Adipocyte (in vitro differentiated cells): Measurements from ENCODE around the gene ARHGDIA.

Experiments used
- DNase-seq: peaks from one replicate; pipeline ENCODE4 v3.0.0-alpha.2; 2015; ENCODE audit warnings: low read depth
- H3K27me3 ChIP-seq: replicated peaks from 2 replicates; pipeline ENCODE4 v1.7.0; 2013; ENCODE audit warnings: mild to moderate bottlenecking, low read length, moderate library complexity; ENCODE audit not compliant: control insufficient read depth, insufficient read depth
- H3K36me3 ChIP-seq: 2 replicates; pipeline ENCODE4 v1.7.0; 2013; ENCODE audit warnings: low read length, mild to moderate bottlenecking, moderate library complexity; ENCODE audit not compliant: control insufficient read depth, insufficient read depth, severe bottlenecking
- H3K4me1 ChIP-seq: 2 replicates; pipeline ENCODE4 v1.7.0; 2013; ENCODE audit warnings: mild to moderate bottlenecking, low read length, moderate library complexity; ENCODE audit not compliant: control insufficient read depth, insufficient read depth
- H3K4me3 ChIP-seq: 2 replicates; pipeline ENCODE4 v1.7.0; 2013; ENCODE audit warnings: mild to moderate bottlenecking, low read length, moderate library complexity
- H3K9ac ChIP-seq: 2 replicates; pipeline ENCODE4 v1.7.0; 2013; ENCODE audit warnings: mild to moderate bottlenecking, low read length, moderate library complexity
- H3K9me3 ChIP-seq: 2 replicates; pipeline ENCODE4 v1.7.0; 2013; ENCODE audit warnings: mild to moderate bottlenecking, low read length, moderate library complexity; ENCODE audit not compliant: control insufficient read depth

Gene ARHGDIA

GRCh38 chr17:81865733-81866439, 5.3 kb downstream of the ARHGDIA start:
- Histone ChIP-seq H3K36me3 (peaks cover 32% of the 10 kb centered on the region), H3K9ac (peak overlapping the region; percentile 49), H3K4me1 (peaks cover 36% of the 10 kb centered on the region)

DNA sequence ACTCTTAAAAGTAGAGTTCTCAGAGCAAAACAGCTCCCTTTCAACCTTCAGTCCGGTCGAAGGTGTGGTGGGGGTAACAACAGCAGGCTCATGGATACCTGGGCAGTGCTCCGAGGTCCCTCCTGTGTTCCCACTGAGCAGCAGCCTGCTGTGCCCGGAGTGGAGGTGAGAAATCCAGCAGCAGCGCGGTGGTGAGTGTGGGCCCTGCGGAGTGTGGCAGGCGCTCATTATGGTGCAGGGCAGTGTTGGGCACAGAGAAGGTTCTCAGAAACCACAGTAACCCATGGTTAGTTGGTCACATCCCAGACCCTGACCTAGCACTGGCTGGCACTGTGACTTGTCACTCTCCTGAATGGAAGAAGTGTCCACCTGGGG, 5.8 kb downstream of the ARHGDIA start:
- Histone ChIP-seq H3K4me3 (no peak overlapping the region), H3K9ac (no peak overlapping the region), H3K27me3 (no peaks in the 10 kb centered on the region), H3K4me1 (peaks cover 36% of the 10 kb centered on the region), H3K9me3 (no peaks in the 10 kb centered on the region), H3K36me3 (peaks cover 32% of the 10 kb centered on the region)
- DNase-seq = no peak

More at GRCh38 chr17:81865733-81866439, 5.3 kb downstream of the ARHGDIA start:
- no peak for DNase-seq
- Histone ChIP-seq H3K9me3 (no peaks in the 10 kb centered on the region), H3K27me3 (no peaks in the 10 kb centered on the region), H3K4me3 (no peak overlapping the region)

DNA sequence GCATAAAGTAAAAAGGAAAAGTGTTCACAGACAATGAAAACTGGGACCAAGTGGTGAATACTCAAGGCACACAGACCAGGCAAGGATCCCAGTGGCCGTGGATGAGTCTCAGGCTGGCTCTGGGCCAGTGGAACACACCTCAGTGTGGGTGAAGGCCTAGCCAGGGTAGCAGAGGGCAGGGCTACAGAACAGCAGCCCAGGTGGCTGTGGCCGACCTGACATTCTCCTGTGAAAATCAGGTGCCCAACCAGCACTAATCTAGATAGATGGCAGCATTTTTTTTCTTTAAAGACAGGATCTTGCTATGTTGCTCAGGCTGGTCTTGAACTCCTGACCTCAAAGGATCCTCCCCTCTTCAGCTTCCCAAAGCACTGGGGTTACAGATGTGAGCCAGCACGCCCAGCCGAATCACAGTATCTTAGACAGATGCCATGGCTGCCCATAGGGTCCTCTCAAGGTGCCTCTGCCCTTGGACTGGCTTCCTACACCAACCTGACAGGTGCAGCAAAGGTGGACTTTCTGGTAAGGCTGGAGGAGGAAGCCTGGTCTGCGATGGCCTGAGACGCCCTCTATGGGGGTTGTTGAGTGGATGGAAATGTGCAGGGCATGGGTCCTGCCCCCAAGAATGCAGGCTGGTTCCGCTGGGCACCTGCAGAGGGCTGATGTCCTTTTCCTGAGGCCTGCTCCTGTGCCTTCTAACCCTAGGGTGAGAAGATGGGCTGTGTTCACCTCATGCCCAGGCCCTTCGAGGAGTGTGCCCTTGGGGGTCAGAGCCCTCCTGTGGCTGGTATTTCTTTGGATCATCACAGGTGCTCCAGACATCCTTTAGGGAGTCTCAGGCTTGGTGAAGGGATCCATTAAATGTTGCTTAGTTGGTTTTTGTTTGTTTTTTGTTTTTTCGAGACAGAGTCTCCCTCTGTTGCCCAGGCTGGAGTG, 7.0 kb downstream of the ARHGDIA start:
- no peaks in the 10 kb centered on the region for H3K27me3 ChIP-seq
- no peak overlapping the region for H3K4me3 ChIP-seq
- no peak for DNase-seq
- peak overlapping the region; percentile 43 for H3K9ac ChIP-seq
- no peaks in the 10 kb centered on the region for H3K9me3 ChIP-seq
- H3K36me3 ChIP-seq = peaks cover 24% of the 10 kb centered on the region
- H3K4me1 ChIP-seq = peaks cover 31% of the 10 kb centered on the region

DNA sequence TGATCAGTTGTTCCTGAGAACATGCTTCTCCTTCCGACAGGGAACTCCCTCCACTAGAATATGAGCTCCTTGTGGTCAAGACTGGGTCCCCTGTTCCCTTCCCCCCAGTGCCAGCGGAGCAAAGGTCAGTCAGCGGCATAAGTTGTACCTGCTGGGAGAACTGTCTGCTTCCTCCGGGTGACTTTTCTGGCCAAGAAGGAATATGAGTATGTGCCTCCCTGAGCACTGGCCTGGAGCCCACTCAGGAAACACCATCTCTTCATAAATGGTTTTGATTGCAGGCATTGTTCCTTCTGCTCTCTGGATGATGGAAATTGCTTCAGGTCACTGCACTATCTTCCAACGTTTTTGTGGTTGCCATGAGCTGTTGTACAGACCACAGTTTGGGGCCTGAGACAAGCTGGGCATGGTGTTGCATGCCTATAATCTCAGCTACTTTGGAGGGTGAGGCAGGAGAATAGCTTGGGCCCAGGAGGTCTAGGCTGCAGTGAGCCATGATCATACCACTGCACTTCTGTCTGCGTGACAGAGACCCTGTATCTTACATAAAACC, 7.9 kb downstream of the ARHGDIA start:
- H3K9ac ChIP-seq = peak overlapping the region; percentile 43
- H3K9me3 ChIP-seq = no peaks in the 10 kb centered on the region
- H3K4me3 ChIP-seq = no peak overlapping the region
- DNase-seq = no peak
- H3K27me3 ChIP-seq = no peaks in the 10 kb centered on the region
- peaks cover 23% of the 10 kb centered on the region for H3K36me3 ChIP-seq
- H3K4me1 ChIP-seq = peaks cover 37% of the 10 kb centered on the region

DNA sequence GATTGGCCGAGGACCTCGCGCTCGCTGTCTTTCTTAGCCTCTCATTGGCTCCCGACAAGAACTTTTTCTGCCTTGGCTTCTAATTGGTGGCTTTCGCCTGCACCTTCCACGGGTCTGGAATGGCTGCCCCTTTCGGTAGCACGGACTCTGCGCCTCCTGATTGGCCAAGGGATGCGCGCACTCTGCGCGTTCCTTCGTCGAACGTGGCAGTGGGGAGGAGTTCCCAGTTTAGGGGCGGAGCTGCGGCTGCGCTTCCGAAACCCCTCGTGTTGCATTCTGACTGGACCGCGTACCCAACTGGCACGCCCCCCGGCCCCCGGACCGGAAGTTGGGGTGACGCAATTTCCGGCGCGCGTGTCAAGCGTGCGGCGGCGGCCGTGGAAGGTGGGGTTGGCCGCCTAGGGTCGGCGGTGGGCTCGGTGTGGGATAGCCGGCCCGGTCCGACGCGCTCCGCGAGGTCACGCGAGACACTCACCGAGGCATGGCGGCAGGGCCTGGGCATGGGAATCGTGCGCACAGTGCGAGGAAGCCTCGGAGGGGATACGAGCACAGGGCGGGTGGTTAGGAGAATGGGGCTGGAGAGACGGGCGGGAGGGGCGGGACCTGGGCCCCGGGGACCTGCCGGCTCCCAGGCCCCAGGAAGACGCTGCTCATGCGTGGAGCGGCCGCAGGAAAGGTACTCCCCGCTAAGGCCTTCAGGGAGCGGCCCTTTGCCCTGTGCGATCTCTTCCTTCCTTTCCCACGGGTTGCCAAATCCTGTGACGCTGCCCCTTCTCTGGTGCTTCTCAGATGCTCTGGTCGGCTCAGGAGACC, 10.2 kb downstream of the ARHGDIA start:
- peak overlapping the region; percentile 90 for H3K9ac ChIP-seq
- peaks cover 28% of the 10 kb centered on the region for H3K36me3 ChIP-seq
- peaks cover 50% of the 10 kb centered on the region for H3K4me1 ChIP-seq
- no peaks in the 10 kb centered on the region for H3K27me3 ChIP-seq
- H3K4me3 ChIP-seq = peak overlapping the region; percentile 86
- H3K9me3 ChIP-seq = no peaks in the 10 kb centered on the region
- peak; percentile 100 for DNase-seq

GRCh38 chr17:81859906-81860755, 11.0 kb downstream of the ARHGDIA start, which contains the start of gene P4HB:
P4HB (minus strand) TSS chr17:81860535; CDS start chr17:81860471, 64 bp downstream.
- Histone ChIP-seq H3K4me3 (peak within 1 kb of the TSS; percentile 86), H3K27me3 (no peaks in the 10 kb centered on the region), H3K36me3 (peaks cover 35% of the 10 kb centered on the region), H3K9ac (peak within 1 kb of the TSS; percentile 92), H3K4me1 (peaks cover 58% of the 10 kb centered on the region), H3K9me3 (no peaks in the 10 kb centered on the region)
- DNase-seq = no peak

DNA sequence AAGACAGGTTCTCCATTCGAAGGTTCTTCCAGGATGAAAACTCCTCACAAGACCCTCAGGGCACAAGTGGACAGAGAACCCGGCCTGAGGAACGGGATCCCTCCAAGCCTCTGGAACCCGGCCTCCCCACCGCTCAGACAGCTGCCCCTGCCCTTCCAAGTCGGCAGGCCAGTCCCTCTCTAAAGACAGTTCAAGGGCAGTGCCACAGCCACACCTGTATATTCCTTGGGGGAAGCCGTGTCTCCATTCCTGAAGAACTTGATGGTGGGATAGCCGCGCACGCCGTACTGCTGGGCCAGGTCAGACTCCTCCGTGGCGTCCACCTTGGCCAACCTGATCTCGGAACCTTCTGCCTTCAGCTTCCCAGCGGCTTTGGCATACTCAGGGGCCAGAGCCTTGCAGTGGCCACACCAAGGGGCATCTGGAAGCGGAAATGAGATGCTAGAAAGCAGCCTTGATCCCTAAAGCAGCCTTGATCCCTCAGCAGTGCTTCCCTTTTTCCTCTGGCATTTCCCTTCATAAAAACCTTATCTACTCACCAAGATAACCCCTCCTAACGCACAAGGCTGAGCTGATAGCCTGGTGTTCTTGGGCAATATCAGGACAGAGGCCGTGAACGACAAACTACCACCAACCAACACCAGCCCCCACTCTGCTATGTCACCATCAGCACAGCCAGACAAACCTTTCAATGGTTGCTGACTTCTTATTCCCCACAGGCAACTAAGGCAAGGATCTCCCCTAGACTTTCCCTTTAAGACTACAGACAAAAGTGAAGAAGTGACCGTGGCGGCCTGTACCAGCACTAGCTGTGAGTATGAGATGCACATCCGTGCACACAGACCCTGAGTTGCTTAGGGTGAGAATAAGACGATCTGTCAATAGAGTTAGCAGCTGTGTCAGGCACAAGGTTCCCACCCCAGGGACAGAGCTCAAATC, 11.9 kb downstream of the ARHGDIA start:
- DNase-seq = peak; percentile 41
- Histone ChIP-seq H3K36me3 (peaks cover 41% of the 10 kb centered on the region), H3K9ac (peak overlapping the region; percentile 92)

GRCh38 chr17:81858170-81858966, 12.8 kb downstream of the ARHGDIA start:
- Histone ChIP-seq H3K27me3 (no peaks in the 10 kb centered on the region), H3K36me3 (peaks cover 42% of the 10 kb centered on the region), H3K4me1 (peaks cover 53% of the 10 kb centered on the region), H3K9me3 (no peaks in the 10 kb centered on the region), H3K4me3 (peak overlapping the region; percentile 86), H3K9ac (peak overlapping the region; percentile 92)
- DNase-seq = no peak

More for the DNA sequence above, 11.9 kb downstream of the ARHGDIA start:
- Histone ChIP-seq H3K27me3 (no peaks in the 10 kb centered on the region), H3K4me1 (peaks cover 61% of the 10 kb centered on the region), H3K9me3 (no peaks in the 10 kb centered on the region), H3K4me3 (peak overlapping the region; percentile 86)
